ENCODE measurements around the gene CHD3.

DNA sequence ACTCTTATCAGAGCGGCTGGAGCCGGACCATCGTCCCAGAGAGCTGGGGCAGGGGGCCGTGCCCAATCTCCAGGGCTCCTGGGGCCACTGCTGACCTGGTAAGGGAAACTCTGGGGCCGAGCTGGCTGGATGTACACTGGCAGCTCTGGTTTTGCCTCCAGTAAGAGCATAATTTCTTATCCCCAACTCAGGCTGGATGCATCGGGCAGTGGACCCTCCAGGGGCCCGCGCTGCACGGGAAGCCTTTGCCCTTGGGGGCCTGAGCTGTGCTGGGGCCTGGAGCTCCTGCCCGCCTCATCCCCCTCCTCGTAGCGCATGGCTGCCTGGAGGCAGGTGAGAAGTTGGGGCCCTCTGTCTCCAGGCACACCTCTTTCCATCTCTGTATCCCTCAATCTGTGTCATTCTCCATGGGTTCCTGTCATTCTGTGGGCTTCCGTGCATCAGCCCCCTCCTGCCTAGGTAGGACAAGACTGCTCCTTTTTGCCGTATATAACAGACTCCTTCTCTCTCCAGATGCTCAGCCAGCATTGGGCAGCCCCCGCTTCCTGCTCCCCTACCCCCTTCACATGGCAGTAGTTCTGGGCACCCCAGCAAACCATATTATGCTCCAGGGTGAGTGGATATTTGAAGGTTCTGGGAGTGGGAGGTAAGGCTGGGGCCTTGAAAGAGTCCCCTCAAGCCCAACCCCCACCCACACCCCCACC is 43.1 kb upstream of the CHD3 start:
- TF ChIP-seq, protein P1, sequence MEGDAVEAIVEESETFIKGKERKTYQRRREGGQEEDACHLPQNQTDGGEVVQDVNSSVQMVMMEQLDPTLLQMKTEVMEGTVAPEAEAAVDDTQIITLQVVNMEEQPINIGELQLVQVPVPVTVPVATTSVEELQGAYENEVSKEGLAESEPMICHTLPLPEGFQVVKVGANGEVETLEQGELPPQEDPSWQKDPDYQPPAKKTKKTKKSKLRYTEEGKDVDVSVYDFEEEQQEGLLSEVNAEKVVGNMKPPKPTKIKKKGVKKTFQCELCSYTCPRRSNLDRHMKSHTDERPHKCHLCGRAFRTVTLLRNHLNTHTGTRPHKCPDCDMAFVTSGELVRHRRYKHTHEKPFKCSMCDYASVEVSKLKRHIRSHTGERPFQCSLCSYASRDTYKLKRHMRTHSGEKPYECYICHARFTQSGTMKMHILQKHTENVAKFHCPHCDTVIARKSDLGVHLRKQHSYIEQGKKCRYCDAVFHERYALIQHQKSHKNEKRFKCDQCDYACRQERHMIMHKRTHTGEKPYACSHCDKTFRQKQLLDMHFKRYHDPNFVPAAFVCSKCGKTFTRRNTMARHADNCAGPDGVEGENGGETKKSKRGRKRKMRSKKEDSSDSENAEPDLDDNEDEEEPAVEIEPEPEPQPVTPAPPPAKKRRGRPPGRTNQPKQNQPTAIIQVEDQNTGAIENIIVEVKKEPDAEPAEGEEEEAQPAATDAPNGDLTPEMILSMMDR (IDR thresholded peaks at IDR 0.05) = no peak
- TF ChIP-seq POLR2A (IDR thresholded peaks at IDR 0.05) = no peak
